ENCODE results near the gene IGSF5.

DNA sequence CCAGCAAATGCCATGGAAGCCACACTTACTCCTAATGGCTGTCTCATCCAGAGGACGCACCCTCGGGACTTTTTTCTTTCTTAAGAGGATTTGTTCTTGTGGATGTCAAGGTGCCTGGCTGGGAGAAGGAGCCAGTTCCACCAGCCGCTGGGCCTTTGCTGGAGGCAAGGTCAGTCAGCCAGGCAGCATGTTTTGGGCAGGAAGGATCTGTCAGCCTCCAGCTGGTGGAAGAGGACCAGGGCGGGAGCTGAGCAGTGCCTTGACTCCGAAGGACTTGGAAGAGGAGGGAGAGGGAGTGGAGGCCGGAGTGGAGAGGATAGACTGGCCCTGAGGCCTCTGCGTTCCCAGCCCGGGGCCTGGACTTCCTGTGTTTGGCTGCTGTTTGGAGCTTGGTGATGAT lies 5.7 kb downstream of the IGSF5 start:
- TF ChIP-seq EZH2 (IDR thresholded peaks at IDR 0.05; ENCODE audit: low read depth), result no peak
- TF ChIP-seq, protein P1, sequence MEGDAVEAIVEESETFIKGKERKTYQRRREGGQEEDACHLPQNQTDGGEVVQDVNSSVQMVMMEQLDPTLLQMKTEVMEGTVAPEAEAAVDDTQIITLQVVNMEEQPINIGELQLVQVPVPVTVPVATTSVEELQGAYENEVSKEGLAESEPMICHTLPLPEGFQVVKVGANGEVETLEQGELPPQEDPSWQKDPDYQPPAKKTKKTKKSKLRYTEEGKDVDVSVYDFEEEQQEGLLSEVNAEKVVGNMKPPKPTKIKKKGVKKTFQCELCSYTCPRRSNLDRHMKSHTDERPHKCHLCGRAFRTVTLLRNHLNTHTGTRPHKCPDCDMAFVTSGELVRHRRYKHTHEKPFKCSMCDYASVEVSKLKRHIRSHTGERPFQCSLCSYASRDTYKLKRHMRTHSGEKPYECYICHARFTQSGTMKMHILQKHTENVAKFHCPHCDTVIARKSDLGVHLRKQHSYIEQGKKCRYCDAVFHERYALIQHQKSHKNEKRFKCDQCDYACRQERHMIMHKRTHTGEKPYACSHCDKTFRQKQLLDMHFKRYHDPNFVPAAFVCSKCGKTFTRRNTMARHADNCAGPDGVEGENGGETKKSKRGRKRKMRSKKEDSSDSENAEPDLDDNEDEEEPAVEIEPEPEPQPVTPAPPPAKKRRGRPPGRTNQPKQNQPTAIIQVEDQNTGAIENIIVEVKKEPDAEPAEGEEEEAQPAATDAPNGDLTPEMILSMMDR (conservative IDR thresholded peaks at IDR 0.05), result no peak
